Measurements from ENCODE around the gene PROM1. TPM values are rescaled to one million over a fixed set of nuclear protein-coding genes. Genes with fewer than 3 reads are reported as not detected.

The PROM1 gene
- total RNA-seq, 2 experiments from 2014 or later: 0.29 TPM; not detected in 1

- POLR2A ChIA-PET: no interaction called here
- CTCF ChIA-PET: no interaction called here
Measured at GRCh38 chr4:16034010-16034748, 49.6 kb downstream of the PROM1 start.

- CTCF ChIA-PET: no interaction called here
- POLR2A ChIA-PET: no interaction called here
Measured at GRCh38 chr4:16032396-16032770, 51.4 kb downstream of the PROM1 start.

GRCh38 chr4:16031546-16032395 is 52.1 kb downstream of the PROM1 start:
- CTCF ChIA-PET: no interaction called here
- POLR2A ChIA-PET: no interaction called here

- POLR2A ChIA-PET: no interaction called here
Measured at GRCh38 chr4:16029886-16030285, 53.9 kb downstream of the PROM1 start.

GRCh38 chr4:16029262-16029661 is 54.6 kb downstream of the PROM1 start:
- ChIA-PET CTCF (no interaction called here), POLR2A (no interaction called here)

More at GRCh38 chr4:16029886-16030285, 53.9 kb downstream of the PROM1 start:
- CTCF ChIA-PET: no interaction called here

GRCh38 chr4:16027626-16028025 is 56.2 kb downstream of the PROM1 start:
- ChIA-PET POLR2A (no interaction called here), CTCF (no interaction called here)

- ChIA-PET CTCF (no interaction called here), POLR2A (no interaction called here)
Measured at GRCh38 chr4:16027114-16027513, 56.7 kb downstream of the PROM1 start.

GRCh38 chr4:16026160-16026761 is 57.6 kb downstream of the PROM1 start:
- ChIA-PET POLR2A (no interaction called here), CTCF (interaction anchor here (0.7 to 0.9 kb wide), 3 partner anchors 157 to 269 kb away, joined by 3 to 4 read pairs (median 4); no protein-coding TSS in a partner anchor)

GRCh38 chr4:16025268-16025667 is 58.6 kb downstream of the PROM1 start:
- POLR2A ChIA-PET: no interaction called here
- CTCF ChIA-PET: interaction anchor here (0.7 to 0.9 kb wide), 3 partner anchors 109 to 270 kb away, joined by 3 to 4 read pairs (median 3); no protein-coding TSS in a partner anchor

- CTCF ChIA-PET: interaction anchor here (0.9 kb wide), 1 partner anchor 110 kb away, joined by 3 read pairs; no protein-coding TSS in a partner anchor
Measured at GRCh38 chr4:16023776-16024408, 59.9 kb downstream of the PROM1 start.

GRCh38 chr4:16021804-16022560 is 61.8 kb downstream of the PROM1 start:
- ChIA-PET CTCF (no interaction called here), POLR2A (no interaction called here)

More at GRCh38 chr4:16023776-16024408, 59.9 kb downstream of the PROM1 start:
- POLR2A ChIA-PET: no interaction called here

- POLR2A ChIA-PET: no interaction called here
Measured at GRCh38 chr4:16019649-16020048, 64.2 kb downstream of the PROM1 start.

GRCh38 chr4:16018841-16019240 is 65.0 kb downstream of the PROM1 start:
- CTCF ChIA-PET: interaction anchor here (0.7 kb wide), 1 partner anchor 32 kb away, joined by 3 read pairs; no protein-coding TSS in a partner anchor
- POLR2A ChIA-PET: no interaction called here

More at GRCh38 chr4:16019649-16020048, 64.2 kb downstream of the PROM1 start:
- CTCF ChIA-PET: interaction anchor here (0.8 kb wide), 1 partner anchor 137 kb away, joined by 3 read pairs; no protein-coding TSS in a partner anchor

GRCh38 chr4:16018061-16018676 is 65.7 kb downstream of the PROM1 start:
- POLR2A ChIA-PET: no interaction called here
- CTCF ChIA-PET: interaction anchor here (0.7 kb wide), 1 partner anchor 33 kb away, joined by 3 read pairs; no protein-coding TSS in a partner anchor

GRCh38 chr4:16016536-16016935 is 67.3 kb downstream of the PROM1 start:
- ChIA-PET POLR2A (no interaction called here), CTCF (no interaction called here)

- POLR2A ChIA-PET: no interaction called here
- CTCF ChIA-PET: interaction anchor here (1.1 kb wide), 1 partner anchor 10 kb away, joined by 3 read pairs; no protein-coding TSS in a partner anchor
Measured at GRCh38 chr4:16011173-16011572, 72.7 kb downstream of the PROM1 start.

GRCh38 chr4:16009153-16009552 is 74.7 kb downstream of the PROM1 start:
- CTCF ChIA-PET: no interaction called here
- POLR2A ChIA-PET: no interaction called here

- ChIA-PET POLR2A (no interaction called here), CTCF (interaction anchor here (0.5 to 1.4 kb wide), 2 partner anchors 51 to 1236 kb away, joined by 3 read pairs; no protein-coding TSS in a partner anchor)
Measured at GRCh38 chr4:16007471-16008095, 76.2 kb downstream of the PROM1 start.
